ENCODE results near the gene SLC16A11.

The SLC16A11 gene

GRCh38 chr17:7025245-7025644 is 18.6 kb downstream of the SLC16A11 start:
- FAIRE-seq, result no peak

GRCh38 chr17:7024402-7024785 is 19.5 kb downstream of the SLC16A11 start:
- FAIRE-seq, result no peak

- FAIRE-seq, result no peak
Observed at GRCh38 chr17:7023576-7024401, 20.1 kb downstream of the SLC16A11 start.

GRCh38 chr17:7022781-7023571 is 20.9 kb downstream of the SLC16A11 start, which contains the start of gene BCL6B:
BCL6B (plus strand) TSS chr17:7023050; CDS start chr17:7023672, 622 bp downstream.
- FAIRE-seq, result no peak

GRCh38 chr17:7021993-7022778 is 21.7 kb downstream of the SLC16A11 start:
- FAIRE-seq, result no peak

- FAIRE-seq, result no peak
Observed at GRCh38 chr17:7020894-7021664, 22.8 kb downstream of the SLC16A11 start.

- no peak for FAIRE-seq
Observed at GRCh38 chr17:7019839-7020519, 23.9 kb downstream of the SLC16A11 start.

GRCh38 chr17:7019367-7019766 is 24.5 kb downstream of the SLC16A11 start:
- no peak for FAIRE-seq

- no peak for FAIRE-seq
Observed at GRCh38 chr17:7018331-7018964, 25.4 kb downstream of the SLC16A11 start.

GRCh38 chr17:7017827-7018200 is 26.1 kb downstream of the SLC16A11 start:
- no peak for FAIRE-seq

- FAIRE-seq, result no peak
Observed at GRCh38 chr17:7016886-7017826, 26.7 kb downstream of the SLC16A11 start.

- FAIRE-seq, result no peak
Observed at GRCh38 chr17:7016418-7016817, 27.5 kb downstream of the SLC16A11 start.

- FAIRE-seq, result no peak
Observed at GRCh38 chr17:7014995-7015958, 28.6 kb downstream of the SLC16A11 start.

- FAIRE-seq, result peak; percentile 67
Observed at GRCh38 chr17:7014261-7014994, 29.5 kb downstream of the SLC16A11 start.

GRCh38 chr17:7011942-7012254 is 32.0 kb downstream of the SLC16A11 start:
- FAIRE-seq, result no peak

GRCh38 chr17:7011415-7011814 is 32.5 kb downstream of the SLC16A11 start:
- FAIRE-seq, result no peak

- no peak for FAIRE-seq
Observed at GRCh38 chr17:7010523-7010922, 33.4 kb downstream of the SLC16A11 start.

GRCh38 chr17:7007143-7007542 is 36.7 kb downstream of the SLC16A11 start:
- no peak for FAIRE-seq
